ENCODE data around the gene MAP4.

DNA sequence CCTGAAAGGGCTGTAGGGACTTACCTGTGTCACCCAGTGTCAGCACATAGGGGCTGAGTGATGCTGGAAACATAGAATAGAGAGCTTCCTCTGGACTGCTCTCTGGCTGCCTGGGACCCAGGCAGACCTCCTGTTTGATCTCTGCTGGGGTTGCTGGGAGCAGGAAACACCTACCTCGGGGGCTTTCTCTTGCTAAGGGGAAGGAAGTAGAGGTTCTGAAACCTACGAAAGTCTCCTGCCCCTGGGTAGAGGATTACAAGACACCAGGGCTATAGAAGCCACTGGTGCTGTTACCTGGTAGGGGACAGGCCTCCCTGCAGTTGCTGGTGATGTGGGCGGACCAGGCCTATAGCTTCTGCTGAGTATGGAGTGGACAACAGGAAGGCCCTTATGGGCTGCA, 131.6 kb downstream of the MAP4 start:
- no peak for TF ChIP-seq POLR2A (IDR thresholded peaks at IDR 0.05)
- TF ChIP-seq, protein P1, sequence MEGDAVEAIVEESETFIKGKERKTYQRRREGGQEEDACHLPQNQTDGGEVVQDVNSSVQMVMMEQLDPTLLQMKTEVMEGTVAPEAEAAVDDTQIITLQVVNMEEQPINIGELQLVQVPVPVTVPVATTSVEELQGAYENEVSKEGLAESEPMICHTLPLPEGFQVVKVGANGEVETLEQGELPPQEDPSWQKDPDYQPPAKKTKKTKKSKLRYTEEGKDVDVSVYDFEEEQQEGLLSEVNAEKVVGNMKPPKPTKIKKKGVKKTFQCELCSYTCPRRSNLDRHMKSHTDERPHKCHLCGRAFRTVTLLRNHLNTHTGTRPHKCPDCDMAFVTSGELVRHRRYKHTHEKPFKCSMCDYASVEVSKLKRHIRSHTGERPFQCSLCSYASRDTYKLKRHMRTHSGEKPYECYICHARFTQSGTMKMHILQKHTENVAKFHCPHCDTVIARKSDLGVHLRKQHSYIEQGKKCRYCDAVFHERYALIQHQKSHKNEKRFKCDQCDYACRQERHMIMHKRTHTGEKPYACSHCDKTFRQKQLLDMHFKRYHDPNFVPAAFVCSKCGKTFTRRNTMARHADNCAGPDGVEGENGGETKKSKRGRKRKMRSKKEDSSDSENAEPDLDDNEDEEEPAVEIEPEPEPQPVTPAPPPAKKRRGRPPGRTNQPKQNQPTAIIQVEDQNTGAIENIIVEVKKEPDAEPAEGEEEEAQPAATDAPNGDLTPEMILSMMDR (IDR thresholded peaks at IDR 0.05), result no peak

All from esophagus squamous epithelium (tissue), 4 donors.